SK-N-SH (cell line): Measurements from ENCODE around the gene RASSF8. TPM values are rescaled to one million over a fixed set of nuclear protein-coding genes. Genes with fewer than 3 reads are reported as not detected.

Source experiments
- CTCF ChIA-PET: fragments of 300-600, 350-600 bp; formaldehyde crosslinking; extraction: SDS; loops from one replicate; lab custom pipeline; 2021; lab: Yijun Ruan, JAX
- POLR2A ChIA-PET: fragments of 350-600 bp; sonication (Branson Sonifier 250); formaldehyde crosslinking; extraction: SDS; loops from one replicate; lab custom pipeline; 2020; ENCODE audit warnings: antibody characterized with exemption, inconsistent platforms; lab: Yijun Ruan, JAX
- DNase-seq: peaks from one replicate; pipeline ENCODE4 v3.0.0; 2012
- H2AFZ ChIP-seq: fragments of 200-600 bp; sonication (generic); 2 replicates; pipeline ENCODE4 v1.8.1; 2016; ENCODE audit warnings: antibody characterized with exemption, mild to moderate bottlenecking, low read depth
- H3F3A ChIP-seq: fragments of 200-600 bp; sonication (generic); replicated peaks from 2 replicates; pipeline ENCODE3; 2016; ENCODE audit warnings: antibody characterized with exemption, mild to moderate bottlenecking; ENCODE audit not compliant: insufficient read depth
- H3K27ac ChIP-seq, 2 experiments: fragments of 200-500 bp in 1 of 2; fragments of 200-600 bp in 1 of 2; sonication (Bioruptor generic) in 1 of 2; sonication (generic), shearing (Covaris generic) in 1 of 2; 2 replicates each; pipeline versions ENCODE4 v1.5.1 to v1.6.1; 2014 to 2016; ENCODE audit warnings: low read depth in 2 of 2, inconsistent platforms in 1 of 2, low read length in 1 of 2, mild to moderate bottlenecking in 1 of 2, mixed read lengths in 1 of 2
- H3K27me3 ChIP-seq: fragments of 200-600 bp; sonication (generic), shearing (Covaris generic); 2 replicates; pipeline ENCODE4 v1.6.1; 2016; ENCODE audit warnings: mixed run types; ENCODE audit not compliant: insufficient read depth
- H3K36me3 ChIP-seq, 2 experiments: fragments of 200-500 bp in 1 of 2; fragments of 200-600 bp in 1 of 2; sonication (Bioruptor generic) in 1 of 2; sonication (generic) in 1 of 2; replicated peaks in 1 of 2; 2 replicates each; pipeline versions ENCODE3 to v1.5.1; 2014 to 2016; ENCODE audit warnings: low read length in 1 of 2, mild to moderate bottlenecking in 1 of 2; ENCODE audit not compliant: insufficient read depth in 2 of 2, control insufficient read depth in 1 of 2
- H3K4me1 ChIP-seq, 2 experiments: fragments of 200-500 bp in 1 of 2; fragments of 200-600 bp in 1 of 2; sonication (Bioruptor generic) in 1 of 2; sonication (generic), shearing (Covaris generic) in 1 of 2; 2 replicates each; pipeline versions ENCODE4 v1.5.1 to v1.6.1; 2014 to 2016; ENCODE audit warnings: low read depth in 1 of 2, low read length in 1 of 2, mixed run types in 1 of 2; ENCODE audit not compliant: insufficient read depth in 2 of 2, control insufficient read depth in 1 of 2
- H3K4me2 ChIP-seq: fragments of 200-600 bp; sonication (generic), shearing (Covaris generic); 2 replicates; pipeline ENCODE4 v1.6.1; 2017; ENCODE audit warnings: mixed run types
- H3K4me3 ChIP-seq, 2 experiments: fragments of 200-500 bp in 1 of 2; fragments of 200-600 bp in 1 of 2; sonication (Bioruptor generic) in 1 of 2; sonication (generic), shearing (Covaris generic) in 1 of 2; 2 replicates each; pipeline versions ENCODE4 v1.5.1 to v1.8.1; 2014 to 2016; ENCODE audit warnings: low read depth in 2 of 2, inconsistent platforms in 1 of 2, low read length in 1 of 2, mild to moderate bottlenecking in 1 of 2, mixed read lengths in 1 of 2, moderate library complexity in 1 of 2
- H3K79me2 ChIP-seq: fragments of 200-600 bp; sonication (generic); 2 replicates; pipeline ENCODE4 v1.8.1; 2017; ENCODE audit warnings: mild to moderate bottlenecking; ENCODE audit not compliant: insufficient read depth
- H3K9ac ChIP-seq: fragments of 200-600 bp; sonication (generic); 2 replicates; pipeline ENCODE4 v1.6.1; 2017; ENCODE audit warnings: mixed run types
- H3K9me2 ChIP-seq: fragments of 200-600 bp; sonication (generic); 2 replicates; pipeline ENCODE4 v1.6.1; 2017; ENCODE audit warnings: mixed run types
- H3K9me3 ChIP-seq: fragments of 200-600 bp; sonication (generic); 2 replicates; pipeline ENCODE4 v1.6.1; 2017; ENCODE audit warnings: mixed run types, mild to moderate bottlenecking, moderate library complexity
- H4K20me1 ChIP-seq: fragments of 200-600 bp; sonication (generic); 2 replicates; pipeline ENCODE4 v1.6.1; 2017; ENCODE audit warnings: mild to moderate bottlenecking, mixed run types; ENCODE audit not compliant: insufficient read depth
- CHD2 ChIP-seq: fragments of 150-350 bp; IDR thresholded peaks from 2 replicates; pipeline ENCODE4 v1.6.1; 2018; ENCODE audit warnings: low read length; ENCODE audit not compliant: partially characterized antibody
- CTCF ChIP-seq: fragments of 200-600 bp; sonication (generic); IDR thresholded peaks from 2 replicates; pipeline ENCODE4 v1.6.1; 2017; ENCODE audit warnings: antibody characterized with exemption, mild to moderate bottlenecking, moderate library complexity
- EZH2phosphoT487 ChIP-seq: fragments of 200-600 bp; sonication (generic); IDR thresholded peaks from 2 replicates; pipeline ENCODE4 v1.6.1; 2017; ENCODE audit warnings: low read depth, mixed run types, mild to moderate bottlenecking, antibody characterized with exemption, moderate library complexity, borderline replicate concordance
- FOSL2 ChIP-seq: IDR thresholded peaks from 2 replicates; pipeline ENCODE4 v1.4.0; 2012; ENCODE audit warnings: low read depth, mild to moderate bottlenecking, moderate library complexity, borderline replicate concordance
- FOXM1 ChIP-seq: IDR thresholded peaks from 2 replicates; pipeline ENCODE4 v1.4.0; 2012; ENCODE audit warnings: low read depth, mild to moderate bottlenecking
- GABPA ChIP-seq: IDR thresholded peaks from 2 replicates; pipeline ENCODE4 v1.4.0; 2012; ENCODE audit warnings: low read depth, mild to moderate bottlenecking
- JUND ChIP-seq: IDR thresholded peaks from 2 replicates; pipeline ENCODE4 v1.4.0; 2012
- MXI1 ChIP-seq: IDR thresholded peaks from 2 replicates; pipeline ENCODE4 v1.6.1; 2012; ENCODE audit warnings: mild to moderate bottlenecking, low read depth, low read length, improper control_type of control experiment
- NFIC ChIP-seq: IDR thresholded peaks from 2 replicates; pipeline ENCODE4 v1.4.0; 2012; ENCODE audit warnings: borderline replicate concordance
- NRF1 ChIP-seq: IDR thresholded peaks from 2 replicates; pipeline ENCODE4 v1.6.1; 2012; ENCODE audit warnings: low read depth, mild to moderate bottlenecking, low read length
- PBX3 ChIP-seq: IDR thresholded peaks from 2 replicates; pipeline ENCODE4; 2012
- RCOR1 ChIP-seq: fragments of 150-350 bp; IDR thresholded peaks from 2 replicates; pipeline ENCODE4 v1.6.1; 2017; ENCODE audit warnings: antibody characterized with exemption, low read length
- RFX5 ChIP-seq: IDR thresholded peaks from 2 replicates; pipeline ENCODE4 v1.6.1; 2012; ENCODE audit warnings: mild to moderate bottlenecking, improper control_type of control experiment, low read length
- SIN3A ChIP-seq: IDR thresholded peaks from 2 replicates; pipeline ENCODE4 v1.6.1; 2012; ENCODE audit warnings: low read depth, mild to moderate bottlenecking, low read length, moderate library complexity, borderline replicate concordance
- TCF12 ChIP-seq: IDR thresholded peaks from 2 replicates; pipeline ENCODE4 v1.4.0; 2012
- TEAD4 ChIP-seq: IDR thresholded peaks from 2 replicates; pipeline ENCODE4 v1.4.0; 2012; ENCODE audit warnings: mild to moderate bottlenecking, borderline replicate concordance; ENCODE audit not compliant: insufficient read depth
- USF1 ChIP-seq: IDR thresholded peaks from 2 replicates; pipeline ENCODE4 v1.4.0; 2012; ENCODE audit warnings: low read depth, borderline replicate concordance
- ZBTB33 ChIP-seq: IDR thresholded peaks from 2 replicates; pipeline ENCODE4 v1.4.0; 2012; ENCODE audit warnings: low read depth, borderline replicate concordance
- WGBS: methylation state at CpG from one replicate; pipeline ENCODE4 v1.1.6; 2017; ENCODE audit warnings: low lambda C conversion rate; 5-methylcytosine and 5-hydroxymethylcytosine counted together
- polyA plus RNA-seq, 3 experiments: library from polyadenylated mRNA; depleted of rRNA; stranded (reverse); fragments of >200 nt; gene quantifications; 2 replicates each; pipeline ENCODE4 v1.2.3, GENCODE V29; 2012

The RASSF8 gene
- polyA plus RNA-seq, 1 of the 3 experiments (the other 2 are of a cell fraction) = 15.3 TPM

GRCh38 chr12:26003065-26003464, 44.6 kb downstream of the RASSF8 start (continued):
- TF ChIP-seq FOXM1 (no peak), SIN3A (no peak), ZBTB33 (no peak), TCF12 (no peak), RFX5 (no peak)

GRCh38 chr12:26007566-26007965, 49.1 kb downstream of the RASSF8 start:
- POLR2A ChIA-PET = no interaction called here
- Histone ChIP-seq H3K9me3 (peaks cover 9% of the 10 kb centered on the region), H3K27ac (no peak overlapping the region), H3F3A (peaks cover 10% of the 10 kb centered on the region), H3K4me3 (no peak overlapping the region), H3K9ac (no peak overlapping the region), H4K20me1 (peaks cover 42% of the 10 kb centered on the region), H3K79me2 (peaks cover 100% of the 10 kb centered on the region), H3K36me3 (peaks cover 0 to 21% of the 10 kb centered on the region in 2 experiments), H3K27me3 (no peaks in the 10 kb centered on the region), H3K4me2 (no peak overlapping the region), H3K4me1 (peaks cover 21% of the 10 kb centered on the region in 2 experiments), H2AFZ (no peak overlapping the region), H3K9me2 (no peaks in the 10 kb centered on the region)
- TF ChIP-seq JUND = no peak
- no peak for TF ChIP-seq GABPA
- TF ChIP-seq NFIC = no peak
- TF ChIP-seq RCOR1 = no peak
- WGBS = 63% methylated on average over 1 of the region's 1 CpG
- CTCF ChIA-PET = interaction anchor here (1.1 to 2.3 kb wide), 3 partner anchors 11 to 571 kb away, joined by 3 to 5 read pairs (median 4); no protein-coding TSS in a partner anchor
- no peak for DNase-seq

GRCh38 chr12:26009593-26009992, 51.1 kb downstream of the RASSF8 start:
- WGBS = 59% methylated on average over 1 of the region's 1 CpG
- Histone ChIP-seq H3K79me2 (peaks cover 100% of the 10 kb centered on the region), H3K4me3 (peak overlapping the region in 1 of 2 experiments; percentile 11; a peak in 1 of 4 replicates), H3K4me1 (peaks cover 21 to 24% of the 10 kb centered on the region in 2 experiments), H3K27ac (peak overlapping the region in 1 of 2 experiments; percentile 71; a peak in 2 of 4 replicates), H4K20me1 (peaks cover 55% of the 10 kb centered on the region), H3K9me3 (no peaks in the 10 kb centered on the region), H3K9me2 (no peaks in the 10 kb centered on the region), H2AFZ (no peak overlapping the region), H3K4me2 (peak overlapping the region; percentile 35; the same call in 1 of the 2 replicates), H3K9ac (no peak overlapping the region), H3K27me3 (no peaks in the 10 kb centered on the region), H3F3A (peaks cover 10% of the 10 kb centered on the region), H3K36me3 (peaks cover 0 to 5% of the 10 kb centered on the region in 2 experiments)
- ChIA-PET CTCF (interaction anchor here (3.4 kb wide), 1 partner anchor 20 kb away, joined by 10 read pairs; no protein-coding TSS in a partner anchor), POLR2A (no interaction called here)
- no peak for DNase-seq
- TF ChIP-seq FOSL2 = no peak
- TF ChIP-seq CHD2 = no peak
- TF ChIP-seq RCOR1 = no peak
- no peak for TF ChIP-seq PBX3
- no peak for TF ChIP-seq EZH2phosphoT487
- no peak for TF ChIP-seq MXI1
- no peak for TF ChIP-seq TEAD4
- TF ChIP-seq NRF1 = no peak
- no peak for TF ChIP-seq SIN3A
- no peak for TF ChIP-seq CTCF
- TF ChIP-seq USF1 = no peak
